NT2/D1 (cell line): ENCODE results near the gene PEX12.

Experiments used
- SUZ12 ChIP-seq: IDR thresholded peaks from 2 replicates; pipeline ENCODE4 v1.6.1; 2011; ENCODE audit not compliant: insufficient read length, insufficient read depth; ENCODE audit errors: extremely low read depth
- ZNF274 ChIP-seq: IDR thresholded peaks from 2 replicates; pipeline ENCODE4 v1.6.1; 2011; ENCODE audit warnings: mild to moderate bottlenecking, low read depth, low read length

DNA sequence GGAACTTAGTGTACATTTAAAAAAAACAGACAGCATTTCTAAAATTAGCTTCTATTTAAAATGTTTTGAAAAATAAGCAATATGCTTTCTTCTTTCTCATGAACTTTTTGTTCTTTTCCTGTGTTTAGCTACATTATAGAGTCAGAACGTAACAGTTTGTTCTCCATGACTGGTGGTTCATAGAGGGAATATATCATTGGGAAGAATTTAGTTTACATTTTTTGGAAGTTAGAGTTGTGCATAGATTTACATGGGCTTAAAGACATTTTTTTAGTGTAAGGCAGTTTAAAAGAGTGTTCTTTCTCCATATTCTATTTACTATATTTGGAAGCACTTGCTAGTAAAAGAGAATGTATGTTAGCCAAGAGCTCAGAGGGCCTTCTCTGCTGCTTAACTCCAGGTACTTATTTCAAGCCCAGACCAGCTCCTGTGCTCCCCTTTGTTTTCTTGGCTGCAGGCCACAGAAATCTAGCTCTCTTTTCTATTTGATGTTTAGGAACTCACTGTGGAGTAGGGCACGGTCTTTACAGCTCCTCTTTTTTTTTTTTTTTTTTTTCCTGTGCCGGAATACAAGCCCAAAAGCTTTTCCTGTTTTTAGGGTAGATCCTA lies 29.0 kb upstream of the PEX12 start:
- TF ChIP-seq ZNF274 (no peak), SUZ12 (no peak)
